Neural cell (in vitro differentiated cells): ENCODE measurements around the gene C10orf120. TPM values are rescaled to one million over a fixed set of nuclear protein-coding genes. Genes with fewer than 3 reads are reported as not detected.

Experiments
- H2AFZ ChIP-seq: fragments of 200-600, 300-800 bp; sonication (generic), shearing (Covaris generic); 2 replicates; pipeline ENCODE4 v1.6.0; 2014; ENCODE audit warnings: low read depth, mild to moderate bottlenecking, antibody characterized with exemption, low read length, moderate library complexity
- H3F3A ChIP-seq: fragments of 200-600 bp; shearing (Covaris generic); 2 replicates; pipeline ENCODE4 v1.6.1; 2016; ENCODE audit warnings: mild to moderate bottlenecking, moderate library complexity, mixed read lengths, antibody characterized with exemption, low read length; ENCODE audit not compliant: insufficient read depth, poor library complexity, severe bottlenecking
- H3K27ac ChIP-seq: fragments of 200-600, 300-800 bp; sonication (generic), shearing (Covaris generic); 2 replicates; pipeline ENCODE4 v1.5.1; 2014; ENCODE audit warnings: mild to moderate bottlenecking, low read length, moderate library complexity
- H3K27me3 ChIP-seq: fragments of 300-800, 200-600 bp; sonication (generic), shearing (Covaris generic); 2 replicates; pipeline ENCODE4 v1.6.0; 2014; ENCODE audit warnings: mild to moderate bottlenecking, low read depth, low read length, moderate library complexity; ENCODE audit not compliant: insufficient read depth
- H3K36me3 ChIP-seq: fragments of 300-800, 200-600 bp; sonication (generic), shearing (Covaris generic); 2 replicates; pipeline ENCODE4 v1.5.1; 2014; ENCODE audit warnings: mild to moderate bottlenecking, antibody characterized with exemption, low read length, moderate library complexity; ENCODE audit not compliant: insufficient read depth
- H3K4me2 ChIP-seq: fragments of 300-800, 200-600 bp; sonication (generic), shearing (Covaris generic); 2 replicates; pipeline ENCODE4 v1.6.0; 2014; ENCODE audit warnings: mild to moderate bottlenecking, low read length
- H3K4me3 ChIP-seq: fragments of 300-800, 200-600 bp; sonication (generic), shearing (Covaris generic); 2 replicates; pipeline ENCODE4 v1.5.1; 2014; ENCODE audit warnings: mild to moderate bottlenecking, low read length, moderate library complexity
- H3K79me2 ChIP-seq: fragments of 200-600 bp; shearing (Covaris generic); replicated peaks from 2 replicates; pipeline ENCODE4 v1.6.0; 2014; ENCODE audit warnings: mild to moderate bottlenecking, low read length, moderate library complexity; ENCODE audit not compliant: insufficient read depth
- H3K9ac ChIP-seq: fragments of 300-800, 200-600 bp; sonication (generic), shearing (Covaris generic); 2 replicates; pipeline ENCODE4 v1.6.1; 2016; ENCODE audit warnings: mild to moderate bottlenecking, low read length, mixed read lengths
- H3K9me2 ChIP-seq: fragments of 200-600 bp; shearing (Covaris generic); 2 replicates; pipeline ENCODE4 v1.6.1; 2016; ENCODE audit warnings: mild to moderate bottlenecking, low read length, mixed read lengths; ENCODE audit not compliant: insufficient read depth
- H3K9me3 ChIP-seq: fragments of 200-600, 300-800 bp; sonication (generic), shearing (Covaris generic); 2 replicates; pipeline ENCODE4 v1.6.1; 2016; ENCODE audit warnings: mild to moderate bottlenecking, mixed run types, low read length, moderate library complexity, mixed read lengths
- H4K20me1 ChIP-seq: fragments of 200-600 bp; shearing (Covaris generic); 2 replicates; pipeline ENCODE4 v1.6.1; 2016; ENCODE audit warnings: mild to moderate bottlenecking, mixed run types; ENCODE audit not compliant: insufficient read depth
- CTCF ChIP-seq: fragments of 450-650 bp; IDR thresholded peaks from 2 replicates; pipeline ENCODE4 v1.5.1; 2014; ENCODE audit warnings: antibody characterized with exemption, mild to moderate bottlenecking, moderate library complexity; ENCODE audit not compliant: poor library complexity, severe bottlenecking
- EP300 ChIP-seq: fragments of 450-650 bp; conservative IDR thresholded peaks from 2 replicates; pipeline ENCODE4 v1.6.1; 2014; ENCODE audit warnings: antibody characterized with exemption, mild to moderate bottlenecking, moderate library complexity; ENCODE audit not compliant: poor library complexity, severe bottlenecking
- EZH2 ChIP-seq: fragments of 200-600, 300-800 bp; shearing (Covaris generic), sonication (generic); IDR thresholded peaks from 2 replicates; pipeline ENCODE4 v1.6.1; 2014; ENCODE audit warnings: antibody characterized with exemption, low read length, borderline replicate concordance, mild to moderate bottlenecking; ENCODE audit not compliant: insufficient read depth, poor library complexity, severe bottlenecking
- MXI1 ChIP-seq: fragments of 450-650 bp; conservative IDR thresholded peaks from 2 replicates; pipeline ENCODE4 v1.6.1; 2014; ENCODE audit warnings: antibody characterized with exemption, mild to moderate bottlenecking; ENCODE audit not compliant: poor library complexity, severe bottlenecking
- POLR2AphosphoS5 ChIP-seq: IDR thresholded peaks from 2 replicates; pipeline ENCODE4 v1.6.1; 2012
- RAD21 ChIP-seq: fragments of 450-650 bp; conservative IDR thresholded peaks from 2 replicates; pipeline ENCODE4 v1.6.1; 2014; ENCODE audit warnings: antibody characterized with exemption, mild to moderate bottlenecking, moderate library complexity
- SMC3 ChIP-seq: fragments of 450-650 bp; conservative IDR thresholded peaks from 2 replicates; pipeline ENCODE4 v1.6.1; 2014; ENCODE audit warnings: antibody characterized with exemption, mild to moderate bottlenecking, moderate library complexity; ENCODE audit not compliant: poor library complexity
- TAF1 ChIP-seq: IDR thresholded peaks from 2 replicates; pipeline ENCODE4 v1.6.1; 2012; ENCODE audit warnings: low read depth
- polyA plus RNA-seq: library from polyadenylated mRNA; depleted of rRNA; stranded (reverse); fragments of >200 nt; gene quantifications from 2 replicates; pipeline ENCODE4 v1.2.3, GENCODE V29; 2014
- TF ChIP-seq, protein P1 (sequence below): IDR thresholded peaks from 2 replicates; pipeline ENCODE4 v1.6.1; 2012; ENCODE audit warnings: borderline replicate concordance

The C10orf120 gene
- polyA plus RNA-seq, 1 donor from 2014 or later: not detected

DNA sequence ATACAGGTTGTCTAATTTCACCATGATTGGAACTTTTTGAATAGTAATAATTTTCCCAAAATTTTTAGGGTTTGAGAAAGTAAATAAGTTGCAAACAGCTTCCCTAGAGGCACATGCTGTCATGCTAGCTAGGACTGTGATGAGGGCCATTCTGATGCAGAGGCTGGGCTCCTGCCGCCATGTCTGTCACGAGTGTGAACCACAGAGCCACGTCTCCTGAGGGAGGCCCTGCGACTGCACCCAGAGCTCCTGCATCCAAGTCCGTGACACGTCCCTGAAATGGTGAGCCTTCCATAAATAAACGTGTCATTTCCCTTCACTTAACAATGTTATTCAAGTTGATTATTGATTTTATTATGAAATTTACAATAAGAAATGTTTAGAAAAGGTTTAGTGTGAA is 40.0 kb downstream of the C10orf120 start:
- H4K20me1 ChIP-seq: no peaks in the 10 kb centered on the region
- no peak overlapping the region for H3K9ac ChIP-seq
- H3K9me2 ChIP-seq: no peaks in the 10 kb centered on the region
- TF ChIP-seq POLR2AphosphoS5 (no peak), MXI1 (no peak), RAD21 (no peak), TAF1 (no peak), EP300 (no peak), CTCF (no peak), EZH2 (no peak), SMC3 (no peak)
- TF ChIP-seq, protein P1, sequence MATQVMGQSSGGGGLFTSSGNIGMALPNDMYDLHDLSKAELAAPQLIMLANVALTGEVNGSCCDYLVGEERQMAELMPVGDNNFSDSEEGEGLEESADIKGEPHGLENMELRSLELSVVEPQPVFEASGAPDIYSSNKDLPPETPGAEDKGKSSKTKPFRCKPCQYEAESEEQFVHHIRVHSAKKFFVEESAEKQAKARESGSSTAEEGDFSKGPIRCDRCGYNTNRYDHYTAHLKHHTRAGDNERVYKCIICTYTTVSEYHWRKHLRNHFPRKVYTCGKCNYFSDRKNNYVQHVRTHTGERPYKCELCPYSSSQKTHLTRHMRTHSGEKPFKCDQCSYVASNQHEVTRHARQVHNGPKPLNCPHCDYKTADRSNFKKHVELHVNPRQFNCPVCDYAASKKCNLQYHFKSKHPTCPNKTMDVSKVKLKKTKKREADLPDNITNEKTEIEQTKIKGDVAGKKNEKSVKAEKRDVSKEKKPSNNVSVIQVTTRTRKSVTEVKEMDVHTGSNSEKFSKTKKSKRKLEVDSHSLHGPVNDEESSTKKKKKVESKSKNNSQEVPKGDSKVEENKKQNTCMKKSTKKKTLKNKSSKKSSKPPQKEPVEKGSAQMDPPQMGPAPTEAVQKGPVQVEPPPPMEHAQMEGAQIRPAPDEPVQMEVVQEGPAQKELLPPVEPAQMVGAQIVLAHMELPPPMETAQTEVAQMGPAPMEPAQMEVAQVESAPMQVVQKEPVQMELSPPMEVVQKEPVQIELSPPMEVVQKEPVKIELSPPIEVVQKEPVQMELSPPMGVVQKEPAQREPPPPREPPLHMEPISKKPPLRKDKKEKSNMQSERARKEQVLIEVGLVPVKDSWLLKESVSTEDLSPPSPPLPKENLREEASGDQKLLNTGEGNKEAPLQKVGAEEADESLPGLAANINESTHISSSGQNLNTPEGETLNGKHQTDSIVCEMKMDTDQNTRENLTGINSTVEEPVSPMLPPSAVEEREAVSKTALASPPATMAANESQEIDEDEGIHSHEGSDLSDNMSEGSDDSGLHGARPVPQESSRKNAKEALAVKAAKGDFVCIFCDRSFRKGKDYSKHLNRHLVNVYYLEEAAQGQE: no peak
- no peak overlapping the region for H2AFZ ChIP-seq
- H3K27me3 ChIP-seq: no peaks in the 10 kb centered on the region
- no peaks in the 10 kb centered on the region for H3K9me3 ChIP-seq
- no peak overlapping the region for H3K4me3 ChIP-seq
- no peaks in the 10 kb centered on the region for H3K36me3 ChIP-seq
- no peaks in the 10 kb centered on the region for H3K79me2 ChIP-seq
- no peak overlapping the region for H3K4me2 ChIP-seq
- no peak overlapping the region for H3K27ac ChIP-seq
- no peaks in the 10 kb centered on the region for H3F3A ChIP-seq

DNA sequence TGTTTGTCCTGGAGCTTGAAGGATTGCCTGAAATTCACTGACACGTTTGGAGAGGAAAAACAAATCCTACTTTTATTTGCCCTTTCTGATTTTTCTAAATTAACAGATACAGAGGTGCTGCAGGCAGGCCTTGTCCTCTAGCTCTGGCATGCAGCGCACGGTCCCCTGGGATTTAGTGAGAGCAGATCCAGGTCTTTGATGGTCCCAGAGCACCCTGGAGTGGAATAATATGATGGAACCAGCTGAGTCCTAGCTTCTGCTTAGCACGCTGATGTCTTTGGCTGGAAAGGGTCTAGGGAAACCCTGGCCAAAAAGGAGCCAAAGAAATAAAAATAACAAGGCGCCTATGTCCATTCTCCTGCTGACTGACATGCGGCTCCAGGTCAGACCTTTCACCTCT is 40.5 kb downstream of the C10orf120 start:
- no peak overlapping the region for H3K4me3 ChIP-seq
- no peaks in the 10 kb centered on the region for H3F3A ChIP-seq
- no peak overlapping the region for H3K9ac ChIP-seq
- no peak overlapping the region for H3K27ac ChIP-seq
- H3K27me3 ChIP-seq: no peaks in the 10 kb centered on the region
- no peaks in the 10 kb centered on the region for H4K20me1 ChIP-seq
- no peak overlapping the region for H3K4me2 ChIP-seq
- H3K79me2 ChIP-seq: no peaks in the 10 kb centered on the region
- no peaks in the 10 kb centered on the region for H3K36me3 ChIP-seq
- H3K9me3 ChIP-seq: no peaks in the 10 kb centered on the region
- no peak for TF ChIP-seq EZH2
- no peak for TF ChIP-seq RAD21
- no peak for TF ChIP-seq MXI1
- no peak for TF ChIP-seq EP300
- TF ChIP-seq, protein P1: no peak
- no peak for TF ChIP-seq CTCF
- no peak for TF ChIP-seq SMC3
- H2AFZ ChIP-seq: no peak overlapping the region
- no peaks in the 10 kb centered on the region for H3K9me2 ChIP-seq
